GM10248 (cell line): ENCODE results near the gene KCNG2.

Source experiments
- CTCF ChIA-PET: fragments of 300-600 bp; sonication (Branson Sonifier 250); formaldehyde crosslinking; extraction: SDS; loops from one replicate; lab custom pipeline; 2021; ENCODE audit warnings: antibody characterized with exemption; lab: Yijun Ruan, JAX
- POLR2A ChIA-PET: fragments of 350-650 bp; sonication (Branson Sonifier 250); formaldehyde crosslinking; extraction: SDS; loops from one replicate; lab custom pipeline; 2020; ENCODE audit warnings: antibody characterized with exemption; lab: Yijun Ruan, JAX
- DNase-seq: peaks from one replicate; pipeline ENCODE4 v3.0.0; 2012; ENCODE audit errors: extremely low spot score
- CTCF ChIP-seq: IDR thresholded peaks from 2 replicates; pipeline ENCODE4 v1.5.1; 2012; ENCODE audit warnings: mild to moderate bottlenecking, low read depth; ENCODE audit errors: extremely low read depth, missing control alignments, control extremely low read depth

KCNG2 gene

GRCh38 chr18:79818631-79819030, 20.9 kb downstream of the KCNG2 start:
- POLR2A ChIA-PET: interaction anchor here (0.6 kb wide), 1 partner anchor 312 kb away, joined by 6 read pairs; no protein-coding TSS in a partner anchor
- CTCF ChIA-PET: no interaction called here
- no peak for DNase-seq
- TF ChIP-seq CTCF: no peak

- no peak for TF ChIP-seq CTCF
- POLR2A ChIA-PET: no interaction called here
- no peak for DNase-seq
- CTCF ChIA-PET: interaction anchor here (1.5 kb wide), 1 partner anchor 81 kb away, joined by 3 read pairs; no protein-coding TSS in a partner anchor
These were observed 21.6 kb downstream of the KCNG2 start for GRCh38 chr18:79819064-79819967.

DNA sequence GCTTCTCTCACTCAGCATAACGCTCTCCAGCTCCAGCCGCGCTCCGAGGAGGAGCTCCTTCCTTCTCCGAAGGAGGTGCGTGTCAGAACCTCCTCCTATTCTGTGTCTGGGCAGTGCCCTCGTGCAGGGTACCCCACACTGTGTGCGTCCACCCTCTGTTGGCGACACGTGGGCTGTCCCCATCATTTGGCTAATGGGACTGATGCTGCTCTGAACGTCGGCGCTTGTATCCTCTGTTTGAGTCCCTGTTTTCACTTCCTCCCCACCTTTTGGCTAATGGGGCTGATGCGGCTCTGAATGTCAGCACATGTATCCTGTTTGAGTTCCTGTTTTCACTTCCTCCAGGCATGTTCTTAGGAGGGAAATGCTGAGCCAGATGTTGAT, 22.2 kb downstream of the KCNG2 start:
- ChIA-PET POLR2A (no interaction called here), CTCF (interaction anchor here (1.3 to 1.5 kb wide), 2 partner anchors 36 to 82 kb away, joined by 3 read pairs; no protein-coding TSS in a partner anchor)
- TF ChIP-seq CTCF: no peak
- DNase-seq: peak; percentile 81

GRCh38 chr18:79823120-79823519, 25.4 kb downstream of the KCNG2 start:
- CTCF ChIA-PET: no interaction called here
- no peak for TF ChIP-seq CTCF
- POLR2A ChIA-PET: no interaction called here
- no peak for DNase-seq

GRCh38 chr18:79825913-79826312, 28.2 kb downstream of the KCNG2 start:
- CTCF ChIA-PET: no interaction called here
- POLR2A ChIA-PET: no interaction called here
- DNase-seq: no peak
- no peak for TF ChIP-seq CTCF

- DNase-seq: no peak
- ChIA-PET CTCF (interaction anchor here (1.1 kb wide), 1 partner anchor 13 kb away, joined by 4 read pairs; no protein-coding TSS in a partner anchor), POLR2A (no interaction called here)
- TF ChIP-seq CTCF: no peak
These were observed 29.2 kb downstream of the KCNG2 start for GRCh38 chr18:79826966-79827365.
